Measurements from ENCODE around the gene CRHBP. TPM values are rescaled to one million over a fixed set of nuclear protein-coding genes. Genes with fewer than 3 reads are reported as not detected.
"Not testable (repeated sequence)": the region's sequence is repeated elsewhere in the genome, so short reads cannot be mapped to it uniquely, and the experiment has no call there.

CRHBP gene
- total and polyA plus RNA-seq, 2 experiments from 2014 or later: 0.37 to 5.0 TPM

DNA sequence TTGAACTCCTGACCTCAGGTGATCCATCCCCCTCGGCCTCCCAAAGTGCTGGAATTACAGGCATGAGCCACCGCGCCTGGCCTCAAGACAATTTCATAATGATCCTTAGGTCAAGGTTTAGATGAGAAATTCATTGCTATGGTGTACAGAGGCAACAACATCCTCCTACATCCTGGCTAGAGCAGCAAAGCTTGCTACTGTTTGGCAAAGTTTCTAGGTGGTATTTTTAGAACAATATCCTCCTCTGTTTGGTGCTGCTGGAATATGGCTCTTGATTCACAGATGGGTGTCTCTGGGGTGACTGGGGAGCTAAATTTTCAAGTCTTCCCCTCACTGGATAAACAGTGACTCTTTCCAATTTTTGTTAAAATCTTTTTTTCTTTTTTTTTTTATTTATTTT is 30.6 kb downstream of the CRHBP start:
- H3K9me3 ChIP-seq (ENCODE audit: low read depth): no peaks in the 10 kb centered on the region
- no peaks in the 10 kb centered on the region for H4K20me1 ChIP-seq (ENCODE audit: insufficient read depth, poor library complexity, severe bottlenecking)
- no peak overlapping the region for H3K4me2 ChIP-seq
- H3K4me3 ChIP-seq: no peak overlapping the region
- DNase-seq (ENCODE audit: low spot score): no peak
- no peaks in the 10 kb centered on the region for H3K4me1 ChIP-seq (ENCODE audit: insufficient read depth)
- H3K27me3 ChIP-seq: no peaks in the 10 kb centered on the region
- no peak for TF ChIP-seq EZH2 (IDR thresholded peaks at IDR 0.05; ENCODE audit: borderline replicate concordance)
- TF ChIP-seq CTCF (IDR thresholded peaks at IDR 0.05; ENCODE audit: poor library complexity): no peak
- no peak for TF ChIP-seq EZH2phosphoT487 (IDR thresholded peaks at IDR 0.05; ENCODE audit: low read depth, severe bottlenecking, unreplicated experiment)
- no peaks in the 10 kb centered on the region for H3K9me2 ChIP-seq (replicated peaks; ENCODE audit: insufficient read depth)
- no peak overlapping the region for H3K27ac ChIP-seq
- no peak overlapping the region for H2AFZ ChIP-seq
- H3K79me2 ChIP-seq: no peaks in the 10 kb centered on the region
- 81% methylated on average over 3 of the region's 3 CpGs for WGBS (ENCODE audit: low lambda C conversion rate, missing lambda C conversion rate)
- H3K36me3 ChIP-seq (replicated peaks; ENCODE audit: insufficient read depth, low read depth): no peaks in the 10 kb centered on the region

- no peak overlapping the region for H3K4me2 ChIP-seq
- no peaks in the 10 kb centered on the region for H3K36me3 ChIP-seq (replicated peaks; ENCODE audit: insufficient read depth, low read depth)
- no peak for TF ChIP-seq EZH2 (IDR thresholded peaks at IDR 0.05; ENCODE audit: borderline replicate concordance)
- TF ChIP-seq EZH2phosphoT487 (IDR thresholded peaks at IDR 0.05; ENCODE audit: low read depth, severe bottlenecking, unreplicated experiment): no peak
- TF ChIP-seq CTCF (IDR thresholded peaks at IDR 0.05; ENCODE audit: poor library complexity): no peak
- H4K20me1 ChIP-seq (ENCODE audit: insufficient read depth, poor library complexity, severe bottlenecking): no peaks in the 10 kb centered on the region
- no peaks in the 10 kb centered on the region for H3K27me3 ChIP-seq
- no peak overlapping the region for H3K27ac ChIP-seq
- no peak for DNase-seq (ENCODE audit: low spot score)
- H3K9me3 ChIP-seq (ENCODE audit: low read depth): no peaks in the 10 kb centered on the region
- no peak overlapping the region for H2AFZ ChIP-seq
- no peak overlapping the region for H3K4me3 ChIP-seq
- 37% methylated on average over 6 of the region's 6 CpGs for WGBS (ENCODE audit: low lambda C conversion rate, missing lambda C conversion rate)
- H3K4me1 ChIP-seq (ENCODE audit: insufficient read depth): no peaks in the 10 kb centered on the region
- H3K79me2 ChIP-seq: no peaks in the 10 kb centered on the region
- H3K9me2 ChIP-seq (replicated peaks; ENCODE audit: insufficient read depth): no peaks in the 10 kb centered on the region
Observed at GRCh38 chr5:76986825-76987526, 34.1 kb downstream of the CRHBP start.

DNA sequence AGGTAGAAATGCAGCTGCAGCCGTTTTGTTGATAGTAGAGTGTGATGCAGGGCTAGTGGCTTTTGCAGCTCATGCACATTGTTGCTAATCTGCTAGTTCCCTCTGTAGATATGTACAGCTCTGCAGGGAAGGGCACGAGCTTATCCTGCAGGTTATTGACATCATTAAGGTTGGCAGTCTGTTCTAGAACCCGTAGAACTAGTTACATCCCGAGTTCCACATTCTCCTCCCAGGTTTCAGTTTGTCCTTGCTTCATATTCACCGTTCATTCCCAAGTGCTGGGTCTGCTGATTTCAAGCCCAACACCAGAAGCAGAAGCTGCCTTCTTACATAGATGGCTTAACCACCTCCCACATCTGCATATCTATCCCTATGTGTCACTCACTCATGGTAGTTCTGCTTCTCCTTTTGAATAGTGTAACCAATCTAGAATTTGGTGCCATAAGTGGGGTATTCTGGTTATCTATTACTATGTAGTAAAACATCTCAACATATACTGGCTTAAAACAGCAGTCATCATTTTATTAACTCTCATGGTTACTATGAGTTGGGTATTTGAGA is 38.1 kb downstream of the CRHBP start:
- Histone ChIP-seq H3K4me3 (no peak overlapping the region), H4K20me1 (ENCODE audit: insufficient read depth, poor library complexity, severe bottlenecking) (no peaks in the 10 kb centered on the region), H3K4me2 (no peak overlapping the region)

GRCh38 chr5:76993436-76993835 is 40.6 kb downstream of the CRHBP start:
- DNase-seq (ENCODE audit: low spot score); H3K27ac ChIP-seq; H2AFZ ChIP-seq; H3K79me2 ChIP-seq; H3K4me2 ChIP-seq; H3K9me3 ChIP-seq (ENCODE audit: low read depth); H3K4me1 ChIP-seq (ENCODE audit: insufficient read depth); H3K36me3 ChIP-seq (replicated peaks; ENCODE audit: insufficient read depth, low read depth); H3K4me3 ChIP-seq; H3K27me3 ChIP-seq; H4K20me1 ChIP-seq (ENCODE audit: insufficient read depth, poor library complexity, severe bottlenecking); H3K9me2 ChIP-seq (replicated peaks; ENCODE audit: insufficient read depth): not testable (repeated sequence)
- WGBS (ENCODE audit: low lambda C conversion rate, missing lambda C conversion rate): 96% methylated on average over 9 of the region's 9 CpGs

More for the DNA sequence above, 38.1 kb downstream of the CRHBP start:
- 70% methylated on average over 5 of the region's 5 CpGs for WGBS (ENCODE audit: low lambda C conversion rate, missing lambda C conversion rate)
- Histone ChIP-seq H2AFZ (no peak overlapping the region), H3K27ac (no peak overlapping the region), H3K9me2 (replicated peaks; ENCODE audit: insufficient read depth) (no peaks in the 10 kb centered on the region), H3K79me2 (no peaks in the 10 kb centered on the region), H3K4me1 (ENCODE audit: insufficient read depth) (no peaks in the 10 kb centered on the region), H3K9me3 (ENCODE audit: low read depth) (no peaks in the 10 kb centered on the region), H3K27me3 (no peaks in the 10 kb centered on the region), H3K36me3 (replicated peaks; ENCODE audit: insufficient read depth, low read depth) (no peaks in the 10 kb centered on the region)
- TF ChIP-seq EZH2phosphoT487 (IDR thresholded peaks at IDR 0.05; ENCODE audit: low read depth, severe bottlenecking, unreplicated experiment): no peak
- TF ChIP-seq EZH2 (IDR thresholded peaks at IDR 0.05; ENCODE audit: borderline replicate concordance): no peak
- no peak for TF ChIP-seq CTCF (IDR thresholded peaks at IDR 0.05; ENCODE audit: poor library complexity)
- no peak for DNase-seq (ENCODE audit: low spot score)

Data from hepatocyte (in vitro differentiated cells).